ENCODE measurements around the gene NRTN. TPM values are rescaled to one million over a fixed set of nuclear protein-coding genes. Genes with fewer than 3 reads are reported as not detected.

Gene NRTN
- total and polyA plus RNA-seq, 10 donors: 0.29 to 2.3 (median 0.32) TPM; not detected in 5

GRCh38 chr19:5795382-5795919 lies 9.4 kb upstream of the NRTN start:
- Histone ChIP-seq H3K9me3 (peaks cover 0 to 3% (median 0%) of the 10 kb centered on the region in 8 donors), H3K27me3 (replicated peaks in 1 of 7) (peaks cover 0 to 32% (median 2%) of the 10 kb centered on the region in 7 donors), H3K4me1 (peaks cover 0 to 36% (median 4%) of the 10 kb centered on the region in 6 donors), H3K36me3 (no peaks in the 10 kb centered on the region), H3K4me3 (no peak overlapping the region), H3K27ac (no peak overlapping the region)
- intact Hi-C loops (cut with DNase I; ENCODE audit: low total_unique reads): no loop called here
- TF ChIP-seq, protein P1, sequence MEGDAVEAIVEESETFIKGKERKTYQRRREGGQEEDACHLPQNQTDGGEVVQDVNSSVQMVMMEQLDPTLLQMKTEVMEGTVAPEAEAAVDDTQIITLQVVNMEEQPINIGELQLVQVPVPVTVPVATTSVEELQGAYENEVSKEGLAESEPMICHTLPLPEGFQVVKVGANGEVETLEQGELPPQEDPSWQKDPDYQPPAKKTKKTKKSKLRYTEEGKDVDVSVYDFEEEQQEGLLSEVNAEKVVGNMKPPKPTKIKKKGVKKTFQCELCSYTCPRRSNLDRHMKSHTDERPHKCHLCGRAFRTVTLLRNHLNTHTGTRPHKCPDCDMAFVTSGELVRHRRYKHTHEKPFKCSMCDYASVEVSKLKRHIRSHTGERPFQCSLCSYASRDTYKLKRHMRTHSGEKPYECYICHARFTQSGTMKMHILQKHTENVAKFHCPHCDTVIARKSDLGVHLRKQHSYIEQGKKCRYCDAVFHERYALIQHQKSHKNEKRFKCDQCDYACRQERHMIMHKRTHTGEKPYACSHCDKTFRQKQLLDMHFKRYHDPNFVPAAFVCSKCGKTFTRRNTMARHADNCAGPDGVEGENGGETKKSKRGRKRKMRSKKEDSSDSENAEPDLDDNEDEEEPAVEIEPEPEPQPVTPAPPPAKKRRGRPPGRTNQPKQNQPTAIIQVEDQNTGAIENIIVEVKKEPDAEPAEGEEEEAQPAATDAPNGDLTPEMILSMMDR (IDR thresholded peaks at IDR 0.05 in 8 of 11, conservative IDR thresholded peaks at IDR 0.05 in 3 of 11): no peak
- no peak for TF ChIP-seq POLR2AphosphoS5 (IDR thresholded peaks at IDR 0.05)
- no peak for TF ChIP-seq POLR2A (IDR thresholded peaks at IDR 0.05)
- DNase-seq: no peak
- whole genome bisulfite sequencing, 5 donors: 87 to 95% (median 92%) methylated on average over 7 of the region's 7 CpGs

DNA sequence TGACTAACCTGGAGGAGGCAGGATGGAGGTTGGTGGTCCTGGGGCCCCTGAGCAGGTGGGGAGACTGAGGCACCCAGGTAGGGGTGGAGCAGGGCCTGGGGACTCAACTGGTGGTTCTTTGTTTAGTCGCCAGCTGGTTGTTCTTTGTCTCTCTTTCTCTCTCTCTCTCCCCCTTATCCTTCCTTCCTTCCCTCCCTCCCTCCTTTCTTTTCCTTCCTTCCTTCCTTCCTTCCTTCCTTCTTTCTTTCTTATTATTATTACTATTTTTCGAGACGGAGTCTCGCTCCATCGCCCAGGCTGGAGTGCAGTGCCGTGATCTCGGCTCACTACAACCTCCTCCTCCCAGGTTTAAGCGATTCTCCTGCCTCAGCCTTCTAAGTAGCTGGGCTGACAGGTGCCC lies 6.6 kb upstream of the NRTN start:
- intact Hi-C loops (cut with DNase I; ENCODE audit: low total_unique reads): no loop called here
- 81 to 86% (median 84%) methylated on average over 8 of the region's 8 CpGs for WGBS, 5 donors
- no peak overlapping the region for H3K27ac ChIP-seq

DNA sequence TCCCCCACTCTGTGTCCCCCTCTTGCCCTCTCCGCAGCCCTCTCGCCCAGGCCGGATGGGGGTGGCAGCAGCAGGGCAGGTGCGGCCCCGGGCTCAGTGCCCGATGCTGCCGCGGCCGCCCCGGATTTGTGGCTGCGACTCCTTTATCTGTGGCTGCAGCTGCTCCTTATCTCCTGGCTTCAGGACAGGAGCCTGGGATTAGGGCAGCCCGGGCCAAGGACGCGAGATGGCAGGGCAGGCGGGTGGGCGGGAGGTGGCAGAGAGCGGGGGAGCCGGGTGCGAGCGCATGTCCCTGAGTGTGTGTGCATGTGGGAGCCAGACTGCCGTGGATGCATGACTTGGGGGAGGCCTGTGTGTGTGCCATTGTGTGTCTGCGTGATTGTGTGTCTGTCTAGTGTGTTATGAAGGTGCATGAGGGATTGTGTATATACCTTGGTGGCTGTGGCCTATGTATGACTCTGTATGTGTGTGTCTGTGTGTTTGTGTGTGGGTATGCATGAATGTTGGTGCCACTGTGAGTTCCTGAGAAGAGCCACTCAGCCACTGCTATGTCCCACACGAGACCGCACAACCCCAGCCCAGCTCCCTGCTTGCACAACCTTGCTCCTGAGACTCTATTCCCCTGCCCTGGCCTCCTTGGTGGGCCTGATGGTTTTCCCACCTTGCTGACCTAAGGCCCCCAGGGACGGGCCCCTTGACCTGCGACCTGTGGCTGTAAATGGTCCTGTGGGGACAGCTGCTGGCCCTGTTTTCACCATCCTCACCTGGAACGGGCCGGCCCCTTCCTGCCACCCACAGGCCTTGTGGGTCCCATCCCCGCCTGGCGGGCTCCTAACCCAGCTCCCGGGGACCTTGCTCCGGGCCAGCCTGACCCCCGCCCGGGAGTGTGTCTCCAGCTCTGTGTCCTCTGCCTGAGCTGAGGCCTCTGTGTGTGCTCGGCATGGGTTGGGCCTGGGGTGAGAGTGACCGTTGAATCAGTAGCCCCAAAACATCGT lies 5.3 kb upstream of the NRTN start:
- no peak overlapping the region for H3K4me3 ChIP-seq
- H3K9me3 ChIP-seq: no peaks in the 10 kb centered on the region
- H3K27ac ChIP-seq: peak overlapping the region in 1 of 8 donors; percentile 8
- peaks cover 6 to 62% (median 24%) of the 10 kb centered on the region in 6 donors for H3K4me1 ChIP-seq
- DNase-seq: peak; percentile 75
- H3K36me3 ChIP-seq: no peaks in the 10 kb centered on the region
- 50 to 64% (median 55%) methylated on average over 33 to 37 of the region's 37 CpGs for WGBS, 5 donors
- peaks cover 0 to 73% (median 39%) of the 10 kb centered on the region in 7 donors for H3K27me3 ChIP-seq (replicated peaks in 1 of 7)
- intact Hi-C loops (cut with DNase I; ENCODE audit: low total_unique reads): loop anchor here (5.0 kb wide), 1 partner anchor 93 kb away; no protein-coding TSS in a partner anchor
- TF ChIP-seq POLR2AphosphoS5 (IDR thresholded peaks at IDR 0.05) (peak; percentile 61 to 82 (median 74)), POLR2A (IDR thresholded peaks at IDR 0.05) (no peak)
- TF ChIP-seq, protein P1 (IDR thresholded peaks at IDR 0.05 in 8 of 11, conservative IDR thresholded peaks at IDR 0.05 in 3 of 11): no peak

More for the DNA sequence above, 6.6 kb upstream of the NRTN start:
- no peak for DNase-seq
- H3K27me3 ChIP-seq (replicated peaks in 1 of 7): peaks cover 0 to 60% (median 28%) of the 10 kb centered on the region in 7 donors
- H3K4me1 ChIP-seq: peaks cover 0 to 55% (median 11%) of the 10 kb centered on the region in 6 donors
- no peaks in the 10 kb centered on the region for H3K9me3 ChIP-seq
- no peak for TF ChIP-seq POLR2A (IDR thresholded peaks at IDR 0.05)
- TF ChIP-seq, protein P1 (IDR thresholded peaks at IDR 0.05 in 8 of 11, conservative IDR thresholded peaks at IDR 0.05 in 3 of 11): no peak
- no peak for TF ChIP-seq POLR2AphosphoS5 (IDR thresholded peaks at IDR 0.05)
- no peaks in the 10 kb centered on the region for H3K36me3 ChIP-seq
- H3K4me3 ChIP-seq: no peak overlapping the region

Measured in spleen (tissue), 11 donors.